Astrocyte of the cerebellum (primary cell): ENCODE measurements around the gene LTC4S.

ENCODE experiments used
- DNase-seq: peaks from one replicate; pipeline ENCODE4 v3.0.0-alpha.2; 2011; ENCODE audit warnings: low read depth
- H3K4me3 ChIP-seq: 2 replicates; pipeline ENCODE4 v1.5.1; 2011; ENCODE audit warnings: mild to moderate bottlenecking, low read depth, low read length, moderate library complexity
- CTCF ChIP-seq: IDR thresholded peaks from 2 replicates; pipeline ENCODE4 v1.5.1; 2012; ENCODE audit warnings: low read length, low read depth, moderate library complexity, mild to moderate bottlenecking; ENCODE audit errors: missing control alignments
- in situ Hi-C: cut with HindIII; loops from 2 replicates; pipeline ENCODE4 v1.10.0; 2017; ENCODE audit warnings: low sequenced_read_pairs

The LTC4S gene

GRCh38 chr5:179820483-179821297 is 26.9 kb downstream of the LTC4S start, which contains the start of gene SQSTM1:
SQSTM1 (plus strand) TSS chr5:179820905; CDS start chr5:179820937, 32 bp downstream.
- in situ Hi-C loops: no loop called here
- peak within 1 kb of the TSS; percentile 96 for H3K4me3 ChIP-seq
- DNase-seq: peak; percentile 28
- no peak for TF ChIP-seq CTCF

- no peak for TF ChIP-seq CTCF
- DNase-seq: peak; percentile 93
- H3K4me3 ChIP-seq: peak overlapping the region; percentile 96
- in situ Hi-C loops: no loop called here
These were observed 27.7 kb downstream of the LTC4S start for GRCh38 chr5:179821298-179822058.

GRCh38 chr5:179822059-179822432 is 28.3 kb downstream of the LTC4S start:
- no peak for TF ChIP-seq CTCF
- H3K4me3 ChIP-seq: peak overlapping the region; percentile 96
- in situ Hi-C loops: no loop called here
- no peak for DNase-seq

GRCh38 chr5:179822444-179822990 is 28.7 kb downstream of the LTC4S start:
- in situ Hi-C loops: no loop called here
- H3K4me3 ChIP-seq: peak overlapping the region; percentile 96
- TF ChIP-seq CTCF: no peak
- no peak for DNase-seq

- in situ Hi-C loops: no loop called here
- H3K4me3 ChIP-seq: no peak overlapping the region
- DNase-seq: no peak
- no peak for TF ChIP-seq CTCF
These were observed 30.4 kb downstream of the LTC4S start for GRCh38 chr5:179823937-179824744.

GRCh38 chr5:179824745-179825112 is 30.9 kb downstream of the LTC4S start:
- TF ChIP-seq CTCF: no peak

More at GRCh38 chr5:179824745-179825112, 30.9 kb downstream of the LTC4S start:
- no peak for DNase-seq
- no peak overlapping the region for H3K4me3 ChIP-seq
- in situ Hi-C loops: loop anchor here (5.0 kb wide), 1 partner anchor 67 kb away; no protein-coding TSS in a partner anchor
